NOMO-1 (cell line): ENCODE measurements around the gene COL9A3.
"Not testable (repeated sequence)": the region's sequence is repeated elsewhere in the genome, so short reads cannot be mapped to it uniquely, and the experiment has no call there.

Experiments
- DNase-seq, 2 experiments: peaks; one replicate each; lab custom pipeline; 2025; ENCODE audit not compliant: unreplicated experiment in 2 of 2; lab: John Stamatoyannopoulos, UW

Gene COL9A3

DNA sequence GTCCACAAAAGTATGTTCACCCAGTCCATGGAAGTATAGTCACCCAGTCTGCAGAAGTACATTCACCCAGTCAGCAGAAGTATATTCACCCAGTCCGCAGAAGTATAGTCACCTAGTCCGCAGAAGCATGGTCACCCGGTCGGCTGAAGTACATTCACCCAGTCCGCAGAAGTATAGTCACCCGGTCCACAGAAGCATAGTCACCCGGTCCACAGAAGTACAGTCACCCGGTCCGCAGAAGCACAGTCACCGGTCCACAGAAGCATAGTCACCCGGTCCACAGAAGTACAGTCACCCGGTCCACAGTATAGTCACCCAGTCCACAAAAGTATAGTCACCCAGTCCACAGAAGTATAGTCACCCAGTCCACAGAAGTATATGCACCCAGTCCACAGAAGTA, 36.0 kb downstream of the COL9A3 start:
- no peak for DNase-seq

DNA sequence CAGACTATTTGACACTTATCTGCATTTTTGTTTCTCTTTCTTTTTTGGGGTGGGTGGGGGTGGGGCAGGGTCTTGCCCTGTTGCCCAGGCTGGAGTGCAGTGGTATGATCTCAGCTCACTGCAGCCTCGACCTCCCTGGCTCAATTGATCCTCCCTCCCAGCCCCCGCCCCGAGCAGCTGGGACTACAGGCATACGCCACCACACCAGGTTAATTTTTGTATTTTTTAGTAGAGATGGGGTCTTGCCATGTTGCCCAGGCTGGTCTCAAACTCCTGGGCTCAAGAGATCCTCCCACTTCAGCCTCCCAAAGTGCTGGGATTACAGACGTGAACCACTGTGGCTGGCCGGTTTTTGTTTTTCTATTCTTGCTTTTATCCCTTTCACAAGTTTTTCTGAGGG, 36.5 kb downstream of the COL9A3 start:
- not testable (repeated sequence) for DNase-seq

DNA sequence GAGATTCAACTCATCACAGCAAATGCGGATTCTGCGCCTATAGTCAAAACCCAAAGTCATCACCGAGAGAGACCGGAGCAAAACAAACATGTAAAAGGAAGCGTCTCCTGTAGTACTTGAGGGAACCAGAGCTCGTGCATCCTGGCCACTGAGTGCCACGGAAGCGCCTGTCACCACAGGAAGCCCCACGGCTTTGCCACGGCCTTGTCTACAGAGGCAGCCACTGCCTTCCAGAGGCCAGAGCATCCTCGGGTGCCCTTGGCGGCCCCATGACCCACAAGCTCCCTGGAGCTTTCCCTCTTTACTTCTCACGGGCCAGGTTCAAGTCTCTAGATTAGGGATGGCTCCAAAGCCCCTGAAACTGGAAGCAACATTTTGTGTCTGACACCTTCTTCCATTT, 37.3 kb downstream of the COL9A3 start:
- no peak for DNase-seq

- DNase-seq = no peak
These were observed 38.3 kb downstream of the COL9A3 start for GRCh38 chr20:62855120-62855519.

DNA sequence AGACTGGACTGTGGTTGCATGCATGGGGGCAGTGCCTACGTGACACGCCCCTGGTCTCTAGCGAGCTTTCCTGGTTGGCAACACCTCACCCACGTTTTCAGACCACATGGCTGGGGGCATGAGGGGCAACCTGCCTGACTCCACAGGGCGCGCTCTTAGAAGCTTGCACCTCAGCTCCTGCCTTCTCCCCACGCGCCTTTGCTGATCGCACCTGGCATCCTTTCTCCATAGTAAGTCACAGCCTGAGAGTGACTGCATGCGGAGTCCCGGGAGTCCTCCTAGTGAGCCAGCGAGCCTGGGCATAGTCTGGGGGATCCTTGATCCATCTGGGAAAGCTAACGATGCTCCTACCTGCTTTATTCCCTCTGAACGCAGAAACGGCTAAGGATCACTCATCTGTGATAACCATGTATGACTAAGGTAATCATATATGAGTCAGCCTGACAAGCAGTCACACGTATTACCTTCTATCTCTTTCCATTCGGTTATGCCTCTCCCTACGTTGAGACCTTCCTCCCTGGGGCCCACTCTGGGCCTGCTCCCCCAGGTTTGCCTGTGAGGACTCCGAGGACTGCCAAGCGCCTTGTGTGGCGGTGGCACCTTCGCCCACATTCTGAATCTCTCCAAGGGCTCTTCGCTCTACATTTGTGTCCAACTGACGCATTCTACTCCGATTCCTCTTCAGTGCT, 40.2 kb downstream of the COL9A3 start:
- no peak for DNase-seq

DNA sequence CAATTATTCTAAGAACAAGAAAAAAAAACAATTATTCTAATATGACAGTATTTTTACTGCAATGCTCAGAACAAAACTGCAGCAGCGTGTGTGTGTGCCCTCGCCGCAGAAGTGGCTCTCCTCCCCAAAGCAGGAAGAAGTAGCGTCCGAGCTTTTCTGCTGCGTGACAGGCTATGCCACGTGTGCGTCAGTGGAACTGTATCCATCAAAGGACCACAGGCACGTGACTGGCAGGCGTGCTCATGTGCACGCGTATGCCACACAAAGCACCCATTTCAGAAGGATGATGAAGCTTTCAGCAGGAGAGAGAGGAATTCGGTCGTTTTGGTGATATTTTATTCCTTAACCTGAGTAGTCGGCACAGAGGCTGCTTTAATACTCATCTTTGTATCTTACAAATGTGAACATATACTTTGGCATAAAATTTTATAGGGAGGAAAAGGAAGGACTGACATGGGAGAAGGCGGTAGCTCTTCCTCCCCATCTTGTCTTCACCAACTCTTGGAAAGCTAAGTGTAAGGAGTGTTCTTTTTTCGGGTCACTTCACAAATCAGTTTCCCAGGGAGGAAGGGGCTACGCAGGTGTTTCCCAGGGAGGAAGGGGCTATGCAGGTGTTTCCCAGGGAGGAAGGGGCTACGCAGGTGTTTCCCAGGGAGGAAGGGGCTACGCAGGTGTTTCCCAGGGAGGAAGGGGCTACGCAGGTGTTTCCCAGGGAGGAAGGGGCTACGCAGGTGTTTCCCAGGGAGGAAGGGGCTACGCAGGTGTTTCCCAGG, 41.4 kb downstream of the COL9A3 start:
- DNase-seq = no peak

DNA sequence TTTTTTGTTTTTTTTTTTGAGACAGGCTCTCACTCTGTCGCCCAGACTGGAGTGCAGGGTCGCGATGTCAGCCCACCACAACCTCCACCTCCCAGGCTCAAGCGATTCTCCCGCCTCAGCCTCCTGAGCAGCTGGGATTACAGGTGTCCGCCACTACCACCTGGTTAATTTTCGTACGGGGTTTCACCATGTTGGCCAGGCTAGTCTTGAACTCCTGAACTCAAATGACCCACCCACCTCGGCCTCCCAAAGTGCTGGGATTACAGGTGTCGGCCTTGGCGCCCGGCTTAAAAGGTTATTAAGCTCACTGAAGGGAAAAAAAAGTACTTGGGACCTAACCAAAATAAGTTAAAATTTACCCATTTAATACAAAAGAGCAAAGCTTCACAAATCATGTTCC, 42.9 kb downstream of the COL9A3 start:
- no peak for DNase-seq

DNA sequence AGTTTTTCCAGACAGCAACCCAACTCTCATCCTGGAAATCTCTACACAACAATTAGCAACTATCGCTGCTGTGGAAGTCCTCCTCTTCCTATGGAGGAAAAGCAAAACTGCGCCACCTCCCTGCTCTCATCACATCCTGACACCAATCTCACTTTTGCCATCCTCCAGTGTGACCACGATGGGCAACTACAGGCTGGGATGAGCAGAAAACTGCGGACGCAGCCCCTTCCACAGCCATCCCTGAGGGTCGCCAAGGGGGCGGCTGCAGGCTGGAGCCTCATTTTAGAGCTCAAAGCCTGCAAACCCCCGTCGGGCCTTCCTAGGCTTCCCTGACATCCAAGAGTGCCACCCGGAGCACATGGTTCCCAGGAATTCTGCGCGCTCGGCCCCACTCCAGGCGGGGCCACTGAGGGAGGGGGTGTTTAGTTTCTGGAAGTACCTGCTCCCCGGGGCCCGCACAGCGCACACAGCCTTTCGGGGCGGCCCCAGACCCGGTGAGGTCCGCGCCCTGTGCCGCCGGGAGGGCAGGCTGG, 43.6 kb downstream of the COL9A3 start:
- peak in 1 of 2 experiments; percentile 11 for DNase-seq

- DNase-seq = peak in 1 of 2 experiments; percentile 42
These were observed 44.3 kb downstream of the COL9A3 start for GRCh38 chr20:62860924-62861691.

DNA sequence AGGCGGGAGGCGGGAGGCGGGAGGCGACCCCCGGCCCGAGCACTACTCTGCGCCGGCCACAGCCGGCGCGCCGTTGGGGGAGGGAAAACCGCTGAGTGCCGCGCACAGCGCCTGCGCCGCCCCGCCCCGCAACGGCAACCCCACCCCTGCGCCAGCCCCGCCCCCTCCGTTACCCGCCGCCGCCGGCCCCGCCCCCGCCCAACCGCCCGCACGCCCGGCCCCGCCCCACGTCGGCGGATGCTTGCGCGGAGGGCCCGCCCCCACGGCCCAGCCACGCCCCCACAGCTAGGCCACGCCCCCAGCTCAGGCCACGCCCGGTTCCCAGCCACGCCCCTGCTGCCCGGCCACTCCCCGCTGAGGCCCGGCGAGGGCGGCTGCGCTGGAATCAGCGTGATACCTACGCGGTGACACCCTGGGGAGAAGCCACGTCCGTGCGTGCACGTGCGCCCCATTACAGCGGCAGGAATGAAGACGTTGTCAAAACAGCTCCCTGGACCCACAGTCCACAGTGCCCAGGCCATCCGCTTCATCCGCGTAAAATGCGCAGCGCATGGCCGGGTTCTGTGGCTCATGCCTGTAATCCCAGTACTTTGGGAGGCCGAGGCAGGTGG, 45.0 kb downstream of the COL9A3 start, which contains the start of gene TCFL5:
TCFL5 (minus strand) TSS at position 97 of the 611 bp plus-strand sequence. CDS start 152 bp downstream, outside the sequence.
- peak; percentile 74 to 84 for DNase-seq

GRCh38 chr20:62864207-62864606, 47.4 kb downstream of the COL9A3 start:
- DNase-seq = no peak

DNA sequence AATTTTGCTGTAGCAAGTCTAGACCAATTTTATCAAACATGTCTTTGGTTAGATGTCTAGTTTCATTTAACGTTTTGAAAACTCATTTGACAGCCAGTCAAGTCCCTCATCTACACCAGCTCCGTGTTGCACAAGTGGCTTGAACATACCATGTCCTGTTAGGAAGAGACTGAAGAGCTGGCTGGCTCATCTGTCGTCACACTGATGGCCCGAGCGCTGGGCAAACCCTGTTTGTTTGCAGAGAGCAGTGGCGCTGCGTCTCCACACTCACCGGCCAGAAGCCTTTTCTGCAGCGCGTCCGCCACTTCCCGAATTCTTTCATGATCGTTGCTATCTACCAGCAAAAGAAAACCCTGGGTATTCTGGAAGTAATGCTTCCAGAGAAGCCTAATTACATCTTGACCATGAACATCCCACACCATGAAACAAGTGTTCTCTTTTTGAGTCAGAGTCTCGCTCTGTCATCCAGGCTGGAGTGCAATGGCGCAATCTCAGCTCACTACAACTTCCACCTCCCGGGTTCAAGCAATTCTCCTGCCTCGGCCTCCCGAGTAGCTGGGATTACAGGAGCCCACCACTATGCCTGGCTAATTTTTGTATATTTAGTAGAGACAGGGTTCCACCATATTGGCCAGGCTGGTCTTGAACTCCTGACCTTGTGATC, 55.5 kb downstream of the COL9A3 start:
- DNase-seq = peak in 1 of 2 experiments; percentile 6

- DNase-seq = no peak
These were observed 56.0 kb downstream of the COL9A3 start for GRCh38 chr20:62872862-62873261.

DNA sequence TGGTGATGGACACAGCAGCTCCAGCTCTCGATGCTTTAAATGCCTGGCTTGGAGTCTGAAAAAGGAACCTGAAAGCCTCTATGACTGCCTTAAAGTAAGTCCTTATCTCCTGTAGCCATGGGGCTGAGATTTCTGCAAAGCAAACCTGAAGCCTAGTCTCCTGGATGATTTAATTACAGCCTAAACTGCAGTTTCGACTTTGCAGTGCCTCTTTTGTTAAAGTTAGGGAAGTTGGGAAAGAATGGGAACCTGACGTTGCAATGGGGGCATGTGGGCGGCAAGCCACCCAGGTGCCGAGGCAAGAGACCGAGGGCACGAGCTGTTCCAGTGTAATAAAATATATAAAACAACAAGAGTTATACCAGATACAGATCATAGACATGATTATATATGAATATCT, 56.4 kb downstream of the COL9A3 start:
- DNase-seq = no peak

DNA sequence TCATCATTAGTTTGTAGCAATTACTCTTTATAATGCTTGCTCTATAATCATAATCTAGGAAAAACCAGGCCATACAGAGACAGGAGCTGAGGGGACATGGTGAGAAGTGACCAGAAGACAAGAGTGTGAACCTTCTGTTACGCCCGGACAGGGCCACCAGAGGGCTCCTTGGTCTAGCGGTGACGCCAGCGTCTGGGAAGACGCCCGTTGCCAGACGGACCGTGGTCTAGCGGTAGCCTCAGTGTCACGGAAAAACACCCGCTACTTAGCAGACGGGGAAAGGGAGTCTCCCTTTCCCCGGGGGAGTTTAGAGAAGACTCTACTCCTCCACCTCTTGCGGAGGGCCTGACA, 56.8 kb downstream of the COL9A3 start:
- not testable (repeated sequence) for DNase-seq

DNA sequence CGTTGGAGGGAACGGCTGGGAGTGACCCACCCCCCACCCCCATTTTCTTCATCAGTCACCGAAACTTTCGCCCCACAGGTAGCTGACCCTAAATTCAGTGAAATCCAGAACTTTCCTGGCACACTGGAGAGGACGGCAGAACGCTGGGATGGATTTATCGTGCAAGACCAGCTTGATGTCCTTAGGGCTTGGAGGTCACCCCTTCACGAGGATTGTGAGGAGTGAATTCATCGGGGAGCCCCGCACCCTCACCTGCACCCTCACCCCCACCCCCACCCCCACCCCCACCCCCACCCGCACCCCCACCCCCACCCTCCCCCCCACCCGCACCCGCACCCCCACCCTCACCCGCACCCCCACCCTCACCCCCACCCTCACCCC, 58.1 kb downstream of the COL9A3 start:
- no peak for DNase-seq

- peak in 1 of 2 experiments; percentile 8 for DNase-seq
These were observed 58.8 kb downstream of the COL9A3 start for GRCh38 chr20:62875419-62876361.

GRCh38 chr20:62876501-62876901, 59.7 kb downstream of the COL9A3 start:
- DNase-seq = no peak
